Sigmoid colon (tissue), 7 donors: ENCODE measurements around the gene SYNE4. TPM values are rescaled to one million over a fixed set of nuclear protein-coding genes. Genes with fewer than 3 reads are reported as not detected.

Experiments used
- DNase-seq: peaks from one replicate; pipeline ENCODE4 v3.0.0-alpha.2; 2019
- H3K27ac ChIP-seq, 4 donors: fragments of 200-600 bp; sonication (generic); one replicate each; pipeline ENCODE4 v1.5.1; 2016 to 2019; ENCODE audit warnings: mild to moderate bottlenecking in 1 of 4
- H3K27me3 ChIP-seq, 3 donors: fragments of 200-600 bp; sonication (generic); one replicate each; pipeline ENCODE4 v1.5.1; 2019; ENCODE audit warnings: mild to moderate bottlenecking in 1 of 3
- H3K36me3 ChIP-seq, 4 donors: fragments of 200-600 bp; sonication (generic); one replicate each; pipeline ENCODE4 v1.5.1; 2016 to 2019
- H3K4me1 ChIP-seq, 4 donors: fragments of 200-600 bp; sonication (generic); one replicate each; pipeline ENCODE4 v1.5.1; 2017 to 2019
- H3K4me3 ChIP-seq, 4 donors: fragments of 200-600 bp; sonication (generic); one replicate each; pipeline ENCODE4 v1.5.1; 2017 to 2019; ENCODE audit warnings: mild to moderate bottlenecking in 2 of 4, moderate library complexity in 1 of 4
- H3K9me3 ChIP-seq, 4 donors: fragments of 200-600 bp in 3 of 4; sonication (generic) in 3 of 4; one replicate each; pipeline versions ENCODE4 v1.5.1 to v1.6.1; 2013 to 2019
- EP300 ChIP-seq, 4 donors: sonication (generic); formaldehyde crosslinking; IDR thresholded peaks; one replicate each; pipeline ENCODE4 v1.6.1; 2017; ENCODE audit warnings: antibody characterized with exemption in 4 of 4
- POLR2A ChIP-seq, 2 donors: fragments of 450-650 bp; IDR thresholded peaks; one replicate each; pipeline ENCODE4 v1.6.1; 2016; ENCODE audit warnings: antibody characterized with exemption in 2 of 2, mild to moderate bottlenecking in 2 of 2, moderate library complexity in 2 of 2
- POLR2AphosphoS5 ChIP-seq, 4 donors: sonication (generic); formaldehyde crosslinking; IDR thresholded peaks; one replicate each; pipeline ENCODE4 v1.6.1; 2017; ENCODE audit warnings: antibody characterized with exemption in 4 of 4
- WGBS, 2 donors: extraction: QIAGEN DNeasy Blood & Tissue Kit; methylation state at CpG; one replicate each; pipeline ENCODE4 v1.1.7; 2013; 5-methylcytosine and 5-hydroxymethylcytosine counted together
- intact Hi-C: fragments of 100-400 bp; cut with DNase I; formaldehyde crosslinking; loops from one replicate; pipeline ENCODE4 v1.15.1; 2023
- polyA plus RNA-seq, 3 donors: library from polyadenylated mRNA; stranded (reverse); fragments of 200-250 nt; gene quantifications; one replicate each; pipeline ENCODE4 v1.2.3, GENCODE V29; 2013
- total RNA-seq, 4 donors: library from RNA; depleted of rRNA; stranded (reverse); fragments of >200 nt; gene quantifications; one replicate each; pipeline ENCODE4 v1.1.0, GENCODE V29; 2016
- TF ChIP-seq, protein P1 (sequence below), 4 experiments: fragments of 450-650 bp in 3 of 4; fragments of 200-600 bp in 1 of 4; IDR thresholded peaks; one replicate each; pipeline ENCODE4 v1.5.1; 2016 to 2019; ENCODE audit warnings: antibody characterized with exemption in 4 of 4, mild to moderate bottlenecking in 3 of 4, moderate library complexity in 2 of 4
- donor health status: healthy with polysubstance abuse.
- donor health status: Bipolar disorder and iron deficiency.
- donor health status: healthy.

SYNE4 gene
- total and polyA plus RNA-seq, 7 donors = 0.28 to 7.8 (median 0.82) TPM

DNA sequence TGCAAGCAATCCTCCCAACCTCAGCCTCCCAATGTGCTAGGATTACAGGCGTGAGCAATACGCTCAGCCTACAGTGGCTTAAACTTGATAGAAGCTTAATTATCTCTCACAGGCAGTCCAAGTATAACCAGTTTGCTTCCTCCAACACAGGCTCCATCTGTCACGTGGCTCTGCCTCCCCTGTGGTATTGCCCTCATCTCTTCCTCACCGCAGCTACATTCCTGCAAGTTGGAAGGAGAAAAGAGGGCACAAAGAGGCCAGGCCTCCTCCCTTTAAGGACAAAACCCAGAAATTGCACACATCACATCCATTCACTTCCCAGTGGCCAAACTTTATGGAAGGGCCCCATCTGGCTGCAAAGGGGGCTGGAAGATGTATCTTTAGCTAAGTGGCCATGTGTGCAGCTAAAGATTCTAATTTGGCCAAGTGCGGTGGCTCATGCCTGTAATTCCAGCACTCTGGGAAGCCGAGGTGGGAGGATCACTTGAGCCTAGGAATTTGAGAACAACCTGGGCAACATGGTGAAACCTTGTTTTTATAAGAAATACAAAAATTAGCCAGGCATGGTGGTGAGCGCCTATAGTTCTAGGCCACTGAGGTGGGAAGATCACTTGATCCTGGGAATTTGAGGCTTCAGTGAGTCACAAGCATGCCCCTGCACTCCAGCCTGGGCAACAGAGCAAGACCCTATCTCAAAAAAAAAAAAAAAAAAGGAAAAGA is 16.7 kb downstream of the SYNE4 start:
- TF ChIP-seq POLR2AphosphoS5 (IDR thresholded peaks at IDR 0.05) (no peak), EP300 (IDR thresholded peaks at IDR 0.05) (no peak), POLR2A (IDR thresholded peaks at IDR 0.05) (no peak)
- TF ChIP-seq, protein P1, sequence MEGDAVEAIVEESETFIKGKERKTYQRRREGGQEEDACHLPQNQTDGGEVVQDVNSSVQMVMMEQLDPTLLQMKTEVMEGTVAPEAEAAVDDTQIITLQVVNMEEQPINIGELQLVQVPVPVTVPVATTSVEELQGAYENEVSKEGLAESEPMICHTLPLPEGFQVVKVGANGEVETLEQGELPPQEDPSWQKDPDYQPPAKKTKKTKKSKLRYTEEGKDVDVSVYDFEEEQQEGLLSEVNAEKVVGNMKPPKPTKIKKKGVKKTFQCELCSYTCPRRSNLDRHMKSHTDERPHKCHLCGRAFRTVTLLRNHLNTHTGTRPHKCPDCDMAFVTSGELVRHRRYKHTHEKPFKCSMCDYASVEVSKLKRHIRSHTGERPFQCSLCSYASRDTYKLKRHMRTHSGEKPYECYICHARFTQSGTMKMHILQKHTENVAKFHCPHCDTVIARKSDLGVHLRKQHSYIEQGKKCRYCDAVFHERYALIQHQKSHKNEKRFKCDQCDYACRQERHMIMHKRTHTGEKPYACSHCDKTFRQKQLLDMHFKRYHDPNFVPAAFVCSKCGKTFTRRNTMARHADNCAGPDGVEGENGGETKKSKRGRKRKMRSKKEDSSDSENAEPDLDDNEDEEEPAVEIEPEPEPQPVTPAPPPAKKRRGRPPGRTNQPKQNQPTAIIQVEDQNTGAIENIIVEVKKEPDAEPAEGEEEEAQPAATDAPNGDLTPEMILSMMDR (IDR thresholded peaks at IDR 0.05) = no peak

DNA sequence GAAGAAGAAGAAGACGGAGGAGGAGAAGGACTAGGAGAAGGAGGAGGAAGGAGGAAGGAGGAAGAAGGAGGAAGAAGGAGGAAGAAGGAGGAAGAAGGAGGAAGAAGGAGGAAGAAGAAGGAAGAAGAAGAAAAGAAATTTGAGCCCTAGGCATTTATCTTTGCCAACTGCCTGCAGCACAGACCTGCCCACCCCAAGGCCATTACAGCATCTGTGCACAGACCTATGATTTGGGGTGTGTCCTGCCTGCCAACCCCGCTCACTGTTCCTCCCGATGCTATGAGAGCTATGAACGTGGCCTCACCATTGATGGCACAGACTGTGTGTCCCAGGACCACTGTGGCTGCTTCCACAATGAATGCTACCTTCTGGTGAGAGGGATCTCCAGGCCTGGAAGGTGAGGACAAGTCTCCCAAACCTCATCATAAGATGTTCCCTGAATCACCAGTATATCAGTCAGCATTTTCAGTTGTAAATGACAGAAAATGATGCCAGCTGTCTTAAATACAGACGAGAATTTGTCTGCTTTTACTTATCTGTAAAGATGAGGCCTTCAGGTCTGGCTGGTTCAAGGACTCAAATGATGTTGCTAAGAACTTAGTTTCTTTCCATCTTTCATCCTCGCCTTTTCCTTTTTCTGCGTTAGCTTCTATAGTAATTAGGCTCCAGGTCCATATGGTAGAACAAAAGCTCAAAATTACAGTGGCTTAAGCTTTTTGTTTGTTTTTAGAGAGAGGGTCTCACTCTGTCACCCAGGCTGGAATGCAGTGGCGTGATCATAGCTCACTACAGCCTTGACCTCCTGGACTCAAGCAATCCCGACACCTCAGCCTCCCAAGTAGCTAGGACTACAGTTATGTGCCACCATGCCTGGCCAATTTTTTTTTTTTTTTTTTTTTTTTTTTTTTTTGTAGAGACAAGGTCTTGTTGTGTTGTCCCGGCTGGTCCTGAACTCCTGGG is 17.6 kb downstream of the SYNE4 start:
- no peaks in the 10 kb centered on the region for H3K36me3 ChIP-seq
- no peak for DNase-seq
- peaks cover 10 to 37% (median 17%) of the 10 kb centered on the region in 3 donors for H3K27me3 ChIP-seq
- TF ChIP-seq, protein P1 (IDR thresholded peaks at IDR 0.05) = no peak
- TF ChIP-seq EP300 (IDR thresholded peaks at IDR 0.05) = no peak
- no peak for TF ChIP-seq POLR2A (IDR thresholded peaks at IDR 0.05)
- TF ChIP-seq POLR2AphosphoS5 (IDR thresholded peaks at IDR 0.05) = no peak
- 75 to 84% methylated on average over 10 of the region's 10 CpGs for WGBS, 2 donors
- H3K4me1 ChIP-seq = peaks cover 0 to 29% (median 22%) of the 10 kb centered on the region in 4 donors
- intact Hi-C loops = no loop called here
- H3K27ac ChIP-seq = no peak overlapping the region
- H3K9me3 ChIP-seq = no peaks in the 10 kb centered on the region
- H3K4me3 ChIP-seq = no peak overlapping the region

More for the DNA sequence above, 16.7 kb downstream of the SYNE4 start:
- H3K36me3 ChIP-seq = no peaks in the 10 kb centered on the region
- WGBS, 2 donors = 84 to 88% methylated on average over 7 of the region's 7 CpGs
- no peak for DNase-seq
- H3K27ac ChIP-seq = no peak overlapping the region
- intact Hi-C loops = no loop called here
- no peak overlapping the region for H3K4me3 ChIP-seq
- peaks cover 0 to 34% (median 28%) of the 10 kb centered on the region in 4 donors for H3K4me1 ChIP-seq
- H3K27me3 ChIP-seq = peaks cover 4 to 28% (median 10%) of the 10 kb centered on the region in 3 donors
- H3K9me3 ChIP-seq = no peaks in the 10 kb centered on the region

DNA sequence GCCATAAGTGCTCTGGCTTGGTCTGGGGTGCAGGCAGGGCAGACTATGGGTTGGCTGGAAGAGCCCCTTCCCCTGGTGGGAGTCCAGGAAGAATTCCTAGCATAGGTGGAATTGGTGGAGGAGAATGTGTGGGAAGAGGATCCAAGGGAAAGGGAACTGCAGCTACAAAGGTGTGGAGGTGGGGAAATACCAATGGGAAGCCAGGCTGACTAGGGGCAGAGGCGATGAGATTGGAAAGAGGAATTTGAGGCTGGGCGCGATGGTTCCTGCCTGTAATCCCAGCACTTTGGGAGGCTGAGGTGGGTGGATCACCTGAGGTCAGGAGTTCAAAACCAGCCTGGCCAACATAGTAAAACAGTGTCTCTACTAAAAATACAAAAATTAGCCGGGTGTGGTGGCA is 18.5 kb downstream of the SYNE4 start:
- Histone ChIP-seq H3K27me3 (peaks cover 11 to 46% (median 26%) of the 10 kb centered on the region in 3 donors), H3K9me3 (no peaks in the 10 kb centered on the region), H3K4me1 (peaks cover 0 to 20% (median 18%) of the 10 kb centered on the region in 4 donors), H3K36me3 (no peaks in the 10 kb centered on the region), H3K27ac (no peak overlapping the region), H3K4me3 (no peak overlapping the region)
- TF ChIP-seq EP300 (IDR thresholded peaks at IDR 0.05) (no peak), POLR2A (IDR thresholded peaks at IDR 0.05) (no peak), POLR2AphosphoS5 (IDR thresholded peaks at IDR 0.05) (no peak)
- TF ChIP-seq, protein P1 (IDR thresholded peaks at IDR 0.05) = no peak
- WGBS, 2 donors = 94 to 95% methylated on average over 4 of the region's 4 CpGs
- intact Hi-C loops = no loop called here
- DNase-seq = no peak

DNA sequence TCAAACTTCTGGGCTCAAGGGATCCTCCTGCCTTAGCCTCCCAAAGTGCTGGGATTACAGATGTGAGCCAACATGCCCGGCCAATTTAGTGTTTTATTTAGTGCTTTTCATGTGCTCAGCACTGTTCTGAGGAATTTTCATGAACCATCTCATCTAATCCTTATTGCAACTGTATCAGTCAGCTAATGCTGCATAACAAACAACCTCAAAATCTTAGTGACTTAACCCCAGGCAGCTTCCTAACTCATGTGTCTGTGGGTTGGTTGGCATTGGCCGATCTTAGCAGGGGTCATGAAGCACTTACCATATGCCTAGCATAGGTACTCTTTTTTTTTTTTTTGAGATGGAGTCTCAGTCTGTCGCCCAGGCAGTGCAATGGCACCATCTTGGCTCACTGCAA is 19.8 kb downstream of the SYNE4 start:
- Histone ChIP-seq H3K27ac (no peak overlapping the region), H3K36me3 (no peaks in the 10 kb centered on the region), H3K27me3 (peaks cover 11 to 54% (median 27%) of the 10 kb centered on the region in 3 donors), H3K4me3 (no peak overlapping the region), H3K4me1 (peaks cover 0 to 11% (median 10%) of the 10 kb centered on the region in 4 donors), H3K9me3 (no peaks in the 10 kb centered on the region)
- no peak for DNase-seq
- WGBS, 2 donors = 87 to 93% methylated on average over 3 of the region's 3 CpGs
- TF ChIP-seq POLR2A (IDR thresholded peaks at IDR 0.05) (no peak), POLR2AphosphoS5 (IDR thresholded peaks at IDR 0.05) (no peak), EP300 (IDR thresholded peaks at IDR 0.05) (no peak)
- TF ChIP-seq, protein P1 (IDR thresholded peaks at IDR 0.05) = no peak
- intact Hi-C loops = no loop called here
